GM21825 (cell line): ENCODE results near the gene KCNQ1OT1.
A peak's percentile ranks its signal among the peaks of the same experiment; 100 is the strongest.

ENCODE experiments used
- ATAC-seq: cut with Tn5 transposase; IDR thresholded peaks from one replicate; pipeline ENCODE4 v1.9.1; 2021; ENCODE audit warnings: mild to moderate bottlenecking, moderate library complexity; ENCODE audit not compliant: unreplicated experiment

The KCNQ1OT1 gene

DNA sequence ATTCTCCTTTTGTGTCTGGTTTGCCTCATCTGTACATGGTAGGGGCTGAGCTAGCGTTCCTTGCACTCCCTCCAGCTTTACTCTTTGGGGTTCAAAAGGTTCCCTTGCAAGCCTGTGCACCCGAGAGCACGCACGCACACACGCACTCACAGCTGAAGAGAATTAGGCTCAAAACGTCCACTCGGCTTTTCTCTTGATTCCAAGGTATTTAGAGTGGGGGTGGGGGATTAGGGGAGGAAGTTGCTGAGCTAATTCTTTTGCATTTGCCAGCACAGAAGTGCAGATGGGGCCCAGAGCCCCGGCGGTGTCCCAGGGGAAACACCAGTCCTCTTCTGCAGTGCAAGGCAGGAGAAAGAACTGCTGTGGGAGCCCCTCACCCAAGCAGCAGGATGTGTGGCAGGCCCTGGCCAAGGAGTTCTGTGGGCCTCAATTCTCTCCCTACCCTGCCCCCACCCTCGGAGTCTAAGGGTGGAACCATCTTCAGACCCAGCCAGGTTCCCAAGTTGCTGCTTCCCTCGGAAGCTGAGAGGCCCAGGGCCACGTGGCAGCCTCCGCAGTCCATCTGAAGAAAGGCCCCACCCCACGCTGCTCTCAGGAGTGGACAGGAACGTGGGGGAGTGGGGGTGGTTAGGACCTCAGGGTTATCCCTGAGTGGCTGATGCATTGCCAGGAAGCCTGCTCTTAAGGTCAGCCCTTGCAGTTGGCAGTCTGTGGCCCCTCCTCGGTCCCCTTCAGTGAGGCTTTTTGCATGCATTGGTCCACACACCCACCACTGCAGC is 3.8 kb upstream of the KCNQ1OT1 start:
- no peak for ATAC-seq

DNA sequence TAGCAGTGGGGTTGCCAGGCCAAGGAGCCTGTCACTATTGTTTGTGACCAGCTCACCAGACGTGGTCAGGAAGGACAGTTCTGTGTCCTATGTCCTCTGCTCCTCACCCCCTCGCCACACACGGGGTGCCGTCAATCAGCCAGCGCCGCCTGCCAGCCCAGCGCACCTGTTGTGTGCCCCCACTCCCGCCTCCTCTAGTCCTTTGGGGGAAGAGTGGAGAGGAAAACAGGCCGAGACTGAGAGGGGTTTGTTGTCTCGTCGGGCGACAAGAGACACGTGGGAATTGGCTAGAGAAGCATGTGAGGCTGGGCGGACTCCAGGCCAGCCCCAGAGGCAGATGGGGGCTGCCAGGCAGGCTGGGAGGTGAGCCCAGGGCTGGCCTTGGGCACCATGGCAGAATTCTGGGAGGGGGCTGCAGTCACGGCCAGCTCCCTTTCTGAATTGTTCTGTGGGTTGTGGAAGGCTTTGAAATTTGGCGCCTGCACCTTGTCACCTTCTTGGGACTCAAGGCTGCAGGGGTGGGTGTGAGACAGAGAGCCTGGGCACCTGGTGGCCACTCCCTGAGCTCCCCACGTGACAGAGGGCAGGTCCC is 3.1 kb upstream of the KCNQ1OT1 start:
- no peak for ATAC-seq

DNA sequence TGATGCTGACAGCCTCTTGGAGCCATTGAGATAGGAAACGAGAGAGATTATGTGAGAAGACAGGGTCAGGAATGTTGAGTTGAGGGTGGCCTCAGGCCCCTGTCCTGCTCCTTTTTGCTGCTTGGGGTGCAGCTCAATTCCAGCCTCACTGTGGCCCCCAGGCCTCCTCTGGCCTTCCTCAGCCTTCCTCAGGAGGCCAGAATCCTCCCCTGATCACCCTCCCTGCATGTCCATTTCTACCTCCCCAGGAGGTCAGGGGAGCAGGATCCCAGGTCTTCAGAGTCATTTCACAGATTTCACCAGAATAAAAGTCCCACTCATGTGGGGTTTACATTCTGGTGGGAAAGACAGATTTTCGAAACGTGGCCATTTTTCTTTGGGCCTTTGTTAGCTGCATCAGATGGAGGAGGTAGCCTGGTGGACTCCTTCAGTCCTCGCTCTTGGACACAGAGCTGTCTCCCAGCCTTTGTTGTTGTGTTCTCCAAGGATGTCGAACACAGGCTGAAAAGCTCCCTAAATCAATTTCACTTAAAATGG is 2.2 kb upstream of the KCNQ1OT1 start:
- ATAC-seq: no peak

DNA sequence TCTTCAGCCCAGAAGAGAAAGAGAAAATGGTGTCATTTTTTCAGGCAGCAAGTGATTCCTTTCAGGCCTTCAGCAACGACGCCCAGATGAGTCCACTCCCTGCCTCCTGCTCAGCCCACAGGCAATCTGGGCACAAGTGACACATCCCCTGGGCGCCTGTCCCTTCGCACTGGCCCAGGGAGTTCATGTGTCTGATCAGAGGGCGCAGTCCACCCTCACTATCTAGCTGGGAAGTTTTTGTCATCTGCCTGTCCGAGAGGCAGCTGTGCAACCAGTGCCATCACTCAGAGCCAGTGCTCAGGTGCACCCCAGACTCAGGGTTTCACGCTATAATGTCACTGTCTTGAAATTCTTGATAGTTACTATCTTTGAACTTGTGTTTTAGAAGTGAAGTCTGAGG is 1.4 kb upstream of the KCNQ1OT1 start:
- ATAC-seq: no peak

DNA sequence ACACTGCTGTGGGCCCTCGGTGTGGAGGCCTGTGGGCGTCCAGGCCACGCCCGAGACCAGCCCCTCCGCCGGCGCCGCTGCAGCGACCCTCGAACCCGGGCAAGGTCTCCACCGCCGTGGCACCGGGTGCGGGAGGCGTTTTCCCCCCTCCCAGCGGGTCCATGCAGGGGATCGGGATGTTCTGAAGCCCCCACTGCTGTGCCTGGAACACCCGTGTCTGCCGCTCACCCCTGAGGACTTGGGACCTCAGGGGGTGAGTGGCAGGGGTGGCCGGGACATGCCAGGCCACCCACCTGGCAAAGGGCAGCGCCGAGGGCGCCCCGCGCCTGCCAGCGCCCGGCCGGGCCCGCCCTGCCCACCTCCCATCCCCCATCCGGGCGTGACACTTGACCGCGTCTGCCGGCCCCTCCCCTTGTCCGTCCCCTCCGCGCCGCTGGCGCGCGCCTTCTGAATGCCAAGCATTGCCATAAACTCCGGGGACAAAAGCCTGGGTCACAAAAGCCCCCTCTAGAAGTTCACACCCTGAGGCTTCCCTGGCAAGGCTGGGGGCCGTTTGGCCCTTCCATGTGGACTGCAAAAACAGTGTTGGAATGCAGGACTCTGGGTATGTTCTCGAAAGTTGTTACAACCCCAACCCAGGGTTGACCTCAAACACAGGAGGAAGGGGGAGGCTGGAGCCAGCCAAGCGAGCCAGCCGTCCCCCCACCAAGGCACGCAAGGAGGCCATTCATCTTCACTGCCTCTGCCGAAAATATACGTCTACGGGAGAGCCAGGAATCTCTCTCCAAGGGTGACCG is 819 bp upstream of the KCNQ1OT1 start:
- ATAC-seq: no peak

DNA sequence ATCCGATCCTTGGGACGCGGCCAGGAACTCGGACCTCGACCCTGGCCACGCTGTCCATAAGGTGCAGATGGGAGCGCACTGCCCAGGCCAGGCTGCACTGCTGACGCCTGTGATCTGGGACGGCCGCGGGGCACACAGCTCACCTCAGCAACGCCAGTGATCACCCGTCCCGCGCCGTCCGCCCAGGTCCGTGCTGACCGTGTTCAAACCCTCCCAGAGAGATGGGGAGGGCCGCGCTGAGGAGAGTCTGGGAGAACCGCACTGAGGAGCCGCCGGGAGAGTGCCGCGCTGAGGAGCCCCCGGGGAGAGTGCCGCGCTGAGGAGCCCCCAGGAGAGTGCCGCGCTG is 636 bp downstream of the KCNQ1OT1 start:
- ATAC-seq: peak; percentile 4

DNA sequence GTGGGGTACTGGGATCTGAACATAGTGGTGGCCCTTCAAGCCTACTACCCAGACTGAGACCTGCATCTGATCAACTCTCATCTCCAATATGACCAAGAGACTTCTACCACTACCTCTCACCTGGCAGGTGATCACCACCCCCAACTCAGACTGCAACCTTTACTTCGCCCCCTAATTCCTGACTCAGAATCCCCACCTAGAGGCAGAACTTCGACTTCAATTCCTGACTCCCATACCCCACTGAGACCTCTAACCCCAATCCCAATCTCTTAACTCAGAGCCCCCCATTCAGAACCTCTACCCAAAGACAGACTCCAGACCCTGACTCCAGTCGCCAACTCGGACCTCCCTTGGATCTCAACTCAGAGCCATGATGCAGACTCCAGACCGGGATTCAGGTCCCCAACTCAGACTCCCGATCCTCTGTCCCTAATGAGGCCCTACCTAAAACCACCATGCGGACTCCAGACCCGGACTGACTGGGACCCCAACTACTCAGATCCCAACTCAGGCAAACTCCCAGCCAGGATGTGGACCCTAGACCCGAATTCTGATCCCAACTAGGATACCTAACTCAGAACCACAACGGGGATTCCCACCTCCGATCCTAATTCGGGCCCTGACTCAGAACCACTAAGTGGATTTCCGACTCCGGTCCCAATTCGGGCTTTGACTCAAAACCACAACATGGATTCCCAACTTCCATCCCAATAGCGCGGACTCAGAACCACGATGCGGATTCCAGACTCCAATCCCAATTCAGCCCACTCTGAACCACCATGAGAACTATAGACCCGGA is 1.2 kb downstream of the KCNQ1OT1 start:
- ATAC-seq: no peak

DNA sequence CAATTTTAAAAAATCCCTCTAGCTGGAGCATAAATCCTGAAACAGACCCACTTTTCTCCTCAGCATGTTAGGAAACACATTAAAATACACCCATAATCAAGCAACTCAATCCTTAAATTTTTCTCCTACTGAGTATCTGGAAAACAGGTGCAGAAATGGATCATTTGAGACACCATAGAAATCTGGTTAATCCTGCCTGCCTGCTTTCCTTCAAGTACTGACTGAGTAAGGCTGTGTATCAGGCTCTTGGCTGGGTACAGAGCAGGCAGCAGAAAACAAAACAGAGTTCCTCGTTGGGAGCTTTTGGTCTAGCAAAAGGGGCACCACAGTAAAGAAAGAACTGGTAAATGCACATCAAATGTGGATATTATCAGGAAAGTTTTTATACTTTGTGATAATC is 1.9 kb downstream of the KCNQ1OT1 start:
- no peak for ATAC-seq

DNA sequence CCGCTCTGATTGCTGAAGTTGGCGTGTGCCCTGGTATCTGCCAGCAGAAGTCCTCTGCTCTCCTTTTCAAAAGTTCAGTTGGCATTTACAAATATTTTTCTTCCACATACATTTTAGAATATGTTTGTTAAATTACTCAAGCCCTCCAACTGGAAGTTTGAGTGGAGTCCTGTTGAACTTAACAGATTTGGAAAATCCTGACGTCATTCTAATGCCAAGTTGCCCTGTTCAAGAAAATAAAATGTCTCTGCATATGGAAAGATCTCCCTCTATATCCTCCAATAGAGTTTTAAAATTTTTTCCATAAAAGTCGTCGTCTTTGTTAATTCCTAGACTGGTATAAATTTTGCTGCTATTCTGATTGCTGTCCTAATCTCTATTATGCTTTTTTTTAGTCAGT is 3.3 kb downstream of the KCNQ1OT1 start:
- no peak for ATAC-seq

DNA sequence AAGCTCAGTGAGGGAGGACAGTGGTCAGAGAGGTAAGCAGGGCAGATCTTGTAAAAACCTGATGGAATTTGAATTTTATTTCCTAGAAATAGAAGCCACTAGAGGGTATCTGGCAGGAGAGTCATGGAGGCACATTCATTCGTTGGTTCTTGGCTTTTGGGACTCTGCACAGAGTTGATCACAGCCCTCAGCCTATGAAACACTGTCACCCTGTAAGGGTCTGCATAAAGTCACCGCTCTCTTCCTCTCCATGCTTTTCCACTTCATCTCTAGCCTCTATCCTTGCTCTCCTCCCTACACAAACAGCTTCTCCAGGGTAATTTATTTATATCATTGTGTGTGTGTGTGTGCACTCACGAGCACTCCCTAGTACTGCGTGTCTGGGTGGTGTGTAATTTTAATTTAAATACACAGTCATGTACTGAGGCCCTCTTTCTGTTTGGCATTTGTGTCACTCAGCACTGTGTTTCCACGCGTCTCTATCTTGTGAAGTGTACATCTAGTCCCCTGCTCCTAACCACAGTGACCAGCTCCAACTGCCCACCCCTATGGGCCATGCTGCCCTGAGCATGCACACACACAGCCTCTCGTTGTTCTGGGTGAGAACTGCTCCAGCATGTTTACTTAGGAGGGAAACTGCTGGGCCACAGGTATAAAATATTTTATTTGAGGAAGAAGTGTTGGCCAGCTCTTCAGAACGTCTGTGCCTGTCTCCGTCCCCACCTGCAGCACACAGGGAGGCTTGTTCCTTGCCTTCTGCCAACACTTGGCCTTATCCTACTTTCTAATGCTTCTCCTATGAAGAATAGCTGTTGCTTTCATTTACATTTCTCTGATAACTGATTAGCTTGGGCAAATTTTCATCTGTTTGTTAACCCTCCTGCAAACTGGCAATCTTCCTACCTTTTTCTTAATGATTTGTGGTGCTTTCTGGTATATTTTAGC is 4.5 kb downstream of the KCNQ1OT1 start:
- ATAC-seq: no peak

DNA sequence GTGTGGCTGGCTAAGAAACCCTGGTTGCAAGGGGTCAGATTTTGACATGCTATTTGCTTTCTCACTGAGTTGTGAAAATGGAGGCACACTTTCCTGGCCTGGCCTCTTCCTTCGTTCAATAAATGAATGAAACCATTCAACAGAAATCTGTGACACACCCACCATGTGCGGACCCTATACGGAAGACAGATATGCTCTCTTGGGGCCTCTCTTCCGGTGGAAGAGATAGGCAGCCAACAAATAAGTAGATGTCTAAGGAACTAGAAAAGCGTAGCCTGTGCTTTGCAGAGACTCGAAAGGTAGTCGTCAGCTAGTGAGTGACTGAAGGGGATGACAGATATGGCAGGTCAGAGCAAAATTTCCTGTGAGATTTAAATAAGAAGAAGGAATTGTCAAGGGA is 5.3 kb downstream of the KCNQ1OT1 start:
- ATAC-seq: no peak

DNA sequence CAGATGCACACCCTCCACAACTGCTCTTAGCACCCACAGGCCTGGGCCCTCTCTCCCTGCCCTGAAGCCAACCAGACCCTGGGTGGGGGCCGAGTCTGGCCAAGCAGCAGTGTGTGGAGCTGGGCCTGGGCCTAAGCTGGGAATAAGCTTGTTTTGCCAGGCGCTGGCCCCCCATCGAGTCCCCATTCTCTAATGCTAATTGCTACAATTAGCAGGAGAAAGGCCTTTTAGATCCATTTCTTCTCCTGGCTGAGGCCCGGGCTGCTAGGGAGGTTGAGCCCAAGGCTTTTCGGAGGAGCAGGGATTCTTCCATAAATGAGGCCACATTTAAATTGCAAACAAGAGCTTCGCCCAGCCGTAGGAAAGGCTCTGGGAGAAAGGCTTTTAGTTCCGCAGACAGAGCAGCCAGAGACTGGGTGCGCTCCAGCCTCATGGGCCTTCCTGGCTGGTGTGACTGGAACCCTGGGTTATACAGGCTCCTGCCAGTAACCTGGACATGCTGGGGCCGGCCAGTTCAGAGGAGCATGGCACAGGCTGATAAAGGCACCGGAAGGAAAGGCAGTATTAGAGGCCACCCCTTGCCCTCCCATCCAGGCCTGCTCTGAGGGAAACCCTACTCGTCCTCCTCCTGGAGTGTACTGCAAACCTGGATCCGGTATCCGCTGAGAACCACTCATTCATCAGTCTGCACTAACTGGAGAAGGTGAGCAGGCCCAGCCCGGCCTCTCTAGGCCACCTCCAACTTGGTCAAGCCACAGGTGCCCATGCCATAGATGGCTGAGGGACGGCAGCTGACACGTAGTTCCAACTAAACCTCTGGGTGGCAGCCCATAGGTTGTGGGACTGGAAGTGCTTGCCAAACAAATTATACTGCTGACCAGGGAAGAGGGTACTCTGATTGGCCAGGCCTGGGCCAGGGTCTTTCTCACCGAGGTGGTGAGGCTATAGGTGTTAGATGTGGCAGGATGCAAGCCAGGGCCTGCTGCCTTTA is 6.2 kb downstream of the KCNQ1OT1 start:
- ATAC-seq: no peak

DNA sequence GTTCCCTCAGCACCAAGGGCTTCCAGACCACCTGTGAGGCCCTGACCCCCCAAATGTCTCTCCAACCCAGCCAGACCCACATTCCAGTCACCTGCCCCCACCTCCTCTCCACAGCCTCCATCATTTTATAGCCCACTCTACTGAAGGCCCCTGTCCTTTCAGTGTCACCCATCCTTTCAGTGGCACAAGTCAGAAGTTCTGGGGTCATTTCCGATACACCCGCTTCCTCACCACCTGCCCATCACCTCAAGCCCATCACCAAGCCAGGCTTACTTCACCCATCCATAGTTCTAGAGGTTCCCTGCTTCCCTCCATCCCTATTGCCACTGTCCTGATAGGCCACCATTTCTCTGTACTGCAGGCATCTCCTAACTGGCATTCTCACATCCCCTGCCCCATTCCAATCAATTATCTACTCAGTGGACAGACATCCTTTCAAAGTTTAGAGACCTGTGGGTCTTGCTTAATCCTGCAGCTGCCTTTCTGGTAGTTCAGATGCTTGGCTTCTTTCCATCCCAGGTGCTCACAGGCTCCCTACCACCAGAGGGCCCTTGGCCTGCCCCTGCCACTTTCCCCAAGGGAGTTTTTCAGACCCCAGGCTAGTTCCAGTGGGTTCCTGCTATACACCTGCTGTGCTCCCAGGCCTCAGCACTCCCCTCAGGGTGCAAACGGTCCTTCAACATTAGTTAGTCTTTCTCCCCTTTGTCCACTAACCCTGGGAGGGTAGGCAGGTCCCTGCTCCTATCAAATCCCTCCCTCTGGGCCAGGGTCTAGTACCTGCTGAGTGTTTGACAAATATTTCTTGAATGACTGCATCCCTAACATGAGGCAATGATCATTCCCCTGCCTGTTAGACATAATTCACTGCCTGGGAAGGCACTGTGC is 7.6 kb downstream of the KCNQ1OT1 start:
- ATAC-seq: no peak

DNA sequence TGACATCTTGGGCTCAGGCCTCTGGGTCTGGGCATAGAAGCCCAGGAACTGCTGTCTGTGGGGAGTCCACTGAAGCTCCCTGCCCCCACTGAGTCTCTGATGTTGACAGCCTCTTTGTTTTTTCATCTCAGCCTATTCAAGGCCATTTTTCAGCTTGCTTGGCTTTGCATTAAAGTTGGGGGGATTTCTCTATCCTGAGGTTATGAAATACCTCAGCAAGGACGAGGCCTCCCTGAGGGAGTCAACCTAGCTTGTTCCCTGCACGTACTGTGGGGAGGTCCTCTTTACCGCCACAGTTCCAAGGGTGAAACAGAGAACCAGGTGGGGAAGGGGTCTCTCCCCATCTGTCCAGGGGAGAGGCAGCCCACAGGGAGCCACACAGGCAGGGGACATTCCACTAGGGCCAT is 8.4 kb downstream of the KCNQ1OT1 start:
- no peak for ATAC-seq

DNA sequence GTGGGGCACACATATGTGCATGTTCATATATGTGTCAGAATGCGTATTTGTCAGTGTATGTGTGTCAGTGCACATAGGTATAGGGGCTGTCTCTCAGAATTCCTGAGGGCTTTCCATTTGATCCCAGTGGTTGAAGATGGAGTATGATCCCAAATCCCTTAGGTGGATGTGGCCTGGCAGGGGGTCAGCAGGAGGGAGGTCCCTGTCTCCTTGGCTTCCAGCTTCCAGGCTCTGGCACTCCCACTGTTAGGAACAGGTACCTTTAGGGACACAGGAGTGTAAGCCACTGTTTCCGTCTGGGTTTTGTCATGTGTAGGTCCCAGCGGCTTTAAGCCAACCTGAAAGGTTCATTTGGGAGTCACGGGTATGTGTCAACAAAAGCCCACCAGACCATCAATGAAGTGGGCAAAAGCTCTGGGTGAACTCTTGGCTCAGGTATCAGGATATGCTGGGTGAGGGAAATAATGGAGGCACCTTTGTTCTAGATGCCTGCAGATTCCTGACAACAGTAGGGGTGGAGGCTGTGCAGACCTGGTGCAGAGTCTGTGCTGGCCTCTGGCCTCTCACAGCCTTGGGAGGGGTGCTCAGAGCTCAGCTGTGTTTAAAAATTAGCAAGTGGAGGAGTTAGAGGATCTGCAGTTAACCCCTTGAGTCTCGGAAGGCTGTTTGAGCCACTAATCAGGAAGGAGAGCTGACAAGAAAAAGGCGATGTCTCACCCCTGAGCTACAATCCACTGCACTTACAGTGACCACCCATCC is 9.0 kb downstream of the KCNQ1OT1 start:
- ATAC-seq: no peak

DNA sequence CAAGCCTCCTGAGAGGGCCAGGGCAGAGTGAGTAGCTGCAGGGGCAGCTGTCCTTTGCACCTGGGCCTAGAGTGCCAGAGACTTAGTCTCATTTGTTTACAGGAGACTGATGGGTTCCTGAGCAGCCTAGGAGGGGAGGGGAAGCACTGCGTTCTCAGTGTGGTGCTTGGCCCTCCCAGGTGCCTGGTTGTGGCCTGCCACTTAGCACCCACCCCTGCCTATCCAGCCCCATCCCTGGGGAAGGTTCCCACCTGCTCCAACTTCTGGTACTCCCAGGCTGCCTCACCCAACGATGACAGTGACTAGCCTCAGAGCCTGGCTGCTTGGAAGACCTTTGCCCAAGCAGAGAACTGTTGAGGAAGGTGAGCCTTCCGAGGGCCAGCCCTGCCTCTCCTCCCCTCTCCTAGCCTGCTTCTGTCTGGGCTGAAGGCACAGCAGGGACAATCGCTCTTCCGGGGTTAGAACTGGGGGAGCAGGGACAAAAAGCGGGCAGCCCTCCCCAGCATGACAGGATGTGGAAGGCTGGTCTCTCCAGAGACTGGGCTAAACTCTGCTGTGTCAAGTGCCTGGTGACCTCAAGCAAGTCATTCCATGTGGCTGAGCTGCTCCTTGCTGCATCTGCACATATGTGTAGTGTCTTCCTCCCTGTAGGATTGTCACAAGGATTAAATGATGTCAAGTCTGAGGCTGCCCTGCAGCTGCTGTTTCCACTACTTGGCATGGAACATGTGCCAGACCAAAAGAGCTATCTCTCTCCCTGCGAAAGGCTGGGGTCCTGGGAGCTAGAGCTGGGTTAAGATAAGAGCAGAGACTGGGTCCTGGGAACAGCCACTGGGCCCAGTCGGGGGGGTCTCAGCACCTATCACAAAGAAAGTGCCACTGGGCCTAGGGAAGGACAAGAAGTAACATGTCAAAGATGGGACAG is 9.9 kb downstream of the KCNQ1OT1 start:
- ATAC-seq: no peak
